ENCODE data around the gene RTEL1.

Gene RTEL1

DNA sequence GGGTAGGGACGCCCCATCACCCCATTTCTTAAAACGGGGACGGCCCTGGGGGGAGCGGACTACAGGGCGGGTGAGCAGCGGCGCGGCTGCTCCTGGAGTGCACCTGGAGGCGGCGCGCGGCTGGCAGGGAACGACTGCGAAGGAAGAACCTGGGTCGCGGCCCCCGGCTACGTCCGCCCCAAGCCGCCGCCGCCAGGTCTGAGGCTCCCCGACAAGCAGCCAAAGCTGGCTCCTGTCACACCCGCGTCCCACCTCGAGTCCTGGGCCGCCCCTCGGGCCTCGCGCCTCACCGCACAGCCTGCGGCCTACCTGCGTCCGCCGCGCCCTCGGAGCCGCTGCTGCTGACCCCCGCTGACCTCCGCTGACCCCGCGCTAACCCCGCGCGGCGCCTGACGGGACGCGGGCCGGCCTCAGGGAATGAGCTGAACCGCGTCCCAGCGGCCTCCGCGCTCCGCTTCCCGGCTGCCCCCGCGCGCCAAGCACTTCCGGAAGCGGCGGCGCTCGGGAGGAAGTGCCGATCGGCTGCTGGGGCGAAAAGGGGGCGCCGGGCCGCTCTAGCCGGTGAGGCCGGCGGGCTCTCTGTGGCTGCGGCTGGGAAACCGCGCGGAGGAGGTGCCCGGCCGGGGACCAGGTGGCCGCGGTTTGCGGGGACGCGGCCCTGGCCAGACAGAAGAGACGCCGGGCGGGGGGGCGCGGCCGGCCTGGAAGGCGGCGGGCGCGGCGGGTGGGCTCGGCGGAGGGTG is 49.6 kb downstream of the RTEL1 start, which contains the start of the genes ARFRP1 and ZGPAT:
ARFRP1 (minus strand) TSS at position 419 of the 743 bp plus-strand sequence. CDS start 885 bp downstream, outside the sequence.
ZGPAT (plus strand) TSS at position 482 of the 743 bp plus-strand sequence. CDS start 542 bp downstream, outside the sequence.
- DNase-seq (ENCODE audit: low read depth, low spot score): no peak
- CTCF ChIA-PET: interaction anchor here (1.0 to 1.5 kb wide), 6 partner anchors 9 to 272 kb away, joined by 3 to 6 read pairs (median 3); partner anchors contain the start of genes PTK6 and SAMD10

DNA sequence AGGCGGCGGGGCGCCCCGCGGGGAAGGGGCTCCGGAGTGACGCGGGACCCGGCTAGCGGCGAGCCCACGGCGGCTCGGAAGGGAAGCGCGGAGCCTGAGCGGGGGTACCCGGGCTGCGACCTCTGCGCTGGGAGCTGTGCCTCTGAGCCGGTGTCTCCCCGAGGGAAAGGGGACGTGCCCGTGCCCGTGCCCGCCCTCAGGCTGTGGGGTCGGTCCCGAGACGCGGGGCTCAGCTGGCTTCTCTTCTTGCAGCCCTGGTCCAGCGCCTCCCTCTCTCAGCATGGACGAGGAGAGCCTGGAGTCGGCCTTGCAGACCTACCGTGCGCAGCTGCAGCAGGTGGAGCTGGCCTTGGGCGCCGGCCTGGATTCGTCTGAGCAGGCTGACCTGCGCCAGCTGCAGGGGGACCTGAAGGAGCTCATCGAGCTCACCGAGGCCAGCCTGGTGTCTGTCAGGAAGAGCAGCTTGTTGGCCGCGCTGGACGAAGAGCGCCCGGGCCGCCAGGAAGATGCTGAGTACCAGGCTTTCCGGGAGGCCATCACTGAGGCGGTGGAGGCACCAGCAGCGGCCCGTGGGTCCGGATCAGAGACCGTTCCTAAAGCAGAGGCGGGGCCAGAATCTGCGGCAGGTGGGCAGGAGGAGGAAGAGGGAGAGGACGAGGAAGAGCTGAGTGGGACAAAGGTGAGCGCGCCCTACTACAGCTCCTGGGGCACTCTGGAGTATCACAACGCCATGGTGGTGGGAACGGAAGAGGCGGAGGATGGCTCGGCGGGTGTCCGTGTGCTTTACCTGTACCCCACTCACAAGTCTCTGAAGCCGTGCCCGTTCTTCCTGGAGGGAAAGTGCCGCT is 50.4 kb downstream of the RTEL1 start:
- ChIA-PET POLR2A (interaction anchor here (0.6 to 1.6 kb wide), 9 partner anchors 10 to 187 kb away, joined by 3 to 10 read pairs (median 4); partner anchors contain the start of genes GMEB2, LIME1 and TPD52L2), CTCF (interaction anchor here (1.0 to 1.2 kb wide), 4 partner anchors 9 to 265 kb away, joined by 3 to 6 read pairs (median 3); partner anchors contain the start of gene PTK6)
- DNase-seq (ENCODE audit: low read depth, low spot score): no peak
- H3K4me3 ChIP-seq (ENCODE audit: low read depth, low read length): peak overlapping the region; percentile 77
- TF ChIP-seq, protein P1, sequence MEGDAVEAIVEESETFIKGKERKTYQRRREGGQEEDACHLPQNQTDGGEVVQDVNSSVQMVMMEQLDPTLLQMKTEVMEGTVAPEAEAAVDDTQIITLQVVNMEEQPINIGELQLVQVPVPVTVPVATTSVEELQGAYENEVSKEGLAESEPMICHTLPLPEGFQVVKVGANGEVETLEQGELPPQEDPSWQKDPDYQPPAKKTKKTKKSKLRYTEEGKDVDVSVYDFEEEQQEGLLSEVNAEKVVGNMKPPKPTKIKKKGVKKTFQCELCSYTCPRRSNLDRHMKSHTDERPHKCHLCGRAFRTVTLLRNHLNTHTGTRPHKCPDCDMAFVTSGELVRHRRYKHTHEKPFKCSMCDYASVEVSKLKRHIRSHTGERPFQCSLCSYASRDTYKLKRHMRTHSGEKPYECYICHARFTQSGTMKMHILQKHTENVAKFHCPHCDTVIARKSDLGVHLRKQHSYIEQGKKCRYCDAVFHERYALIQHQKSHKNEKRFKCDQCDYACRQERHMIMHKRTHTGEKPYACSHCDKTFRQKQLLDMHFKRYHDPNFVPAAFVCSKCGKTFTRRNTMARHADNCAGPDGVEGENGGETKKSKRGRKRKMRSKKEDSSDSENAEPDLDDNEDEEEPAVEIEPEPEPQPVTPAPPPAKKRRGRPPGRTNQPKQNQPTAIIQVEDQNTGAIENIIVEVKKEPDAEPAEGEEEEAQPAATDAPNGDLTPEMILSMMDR (IDR thresholded peaks at IDR 0.05; ENCODE audit: insufficient read depth, low read length, missing control alignments): no peak

More for the DNA sequence above, 49.6 kb downstream of the RTEL1 start, which contains the start of the genes ARFRP1 and ZGPAT:
- TF ChIP-seq, protein P1 (IDR thresholded peaks at IDR 0.05; ENCODE audit: insufficient read depth, low read length, missing control alignments): no peak
- POLR2A ChIA-PET: interaction anchor here (0.6 to 1.6 kb wide), 10 partner anchors 9 to 186 kb away, joined by 3 to 10 read pairs (median 4); partner anchors contain the start of genes GMEB2, LIME1 and TPD52L2
- peak within 1 kb of the TSS; percentile 77 for H3K4me3 ChIP-seq (ENCODE audit: low read depth, low read length)

DNA sequence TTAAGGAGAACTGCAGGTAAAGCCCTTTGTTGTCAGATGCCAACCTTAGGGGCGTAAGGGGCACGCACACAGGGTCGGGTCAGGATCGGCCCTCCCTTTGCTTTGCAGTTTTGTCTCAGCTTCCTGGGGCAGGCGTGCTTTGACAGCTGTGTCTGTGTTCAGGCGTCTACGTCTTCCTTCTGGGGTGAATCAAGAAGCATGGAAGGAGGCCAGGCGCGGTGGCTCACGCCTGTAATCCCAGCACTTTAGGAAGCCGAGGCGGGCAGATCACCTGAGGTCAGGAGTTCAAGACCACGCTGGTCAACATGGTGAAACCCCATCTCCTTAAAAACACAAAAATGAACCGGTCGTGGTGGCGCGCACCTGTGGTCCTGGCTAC is 51.0 kb downstream of the RTEL1 start:
- CTCF ChIA-PET: interaction anchor here (1.2 kb wide), 1 partner anchor 8 kb away, joined by 3 read pairs; no protein-coding TSS in a partner anchor
- POLR2A ChIA-PET: no interaction called here
- peak overlapping the region; percentile 77 for H3K4me3 ChIP-seq (ENCODE audit: low read depth, low read length)
- TF ChIP-seq, protein P1 (IDR thresholded peaks at IDR 0.05; ENCODE audit: insufficient read depth, low read length, missing control alignments): no peak
- no peak for DNase-seq (ENCODE audit: low read depth, low spot score)

DNA sequence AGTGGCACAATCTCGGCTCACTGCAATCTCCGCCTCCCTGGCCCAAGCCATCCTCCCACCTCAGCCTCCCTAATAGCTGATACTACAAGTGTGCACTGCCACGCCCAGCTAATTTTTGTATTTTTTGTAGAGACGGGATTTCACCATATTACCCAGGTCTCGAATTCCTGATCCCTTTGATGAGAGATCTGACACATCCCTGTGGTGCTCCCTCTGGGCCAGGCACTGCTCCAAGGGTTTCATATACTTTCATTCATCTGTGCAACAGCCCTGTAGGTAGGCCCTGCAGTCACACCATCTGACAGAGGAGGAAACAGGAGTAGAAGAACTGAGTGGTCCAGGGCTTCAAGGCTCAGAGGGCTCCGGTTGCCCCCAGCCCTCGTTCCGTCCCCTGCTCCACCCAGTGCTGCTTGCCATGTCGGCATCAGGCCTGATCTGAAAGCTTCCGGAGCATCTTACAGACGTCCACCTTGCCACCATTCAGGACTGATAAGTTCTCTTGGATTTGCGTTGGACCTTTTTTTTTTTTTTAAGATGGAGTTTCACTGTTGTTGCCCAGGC is 53.1 kb downstream of the RTEL1 start:
- CTCF ChIA-PET: interaction anchor here (0.8 to 1.5 kb wide), 2 partner anchors 8 to 30 kb away, joined by 4 read pairs; no protein-coding TSS in a partner anchor
- no peak overlapping the region for H3K4me3 ChIP-seq (ENCODE audit: low read depth, low read length)
- no peak for DNase-seq (ENCODE audit: low read depth, low spot score)
- POLR2A ChIA-PET: no interaction called here
- TF ChIP-seq, protein P1 (IDR thresholded peaks at IDR 0.05; ENCODE audit: insufficient read depth, low read length, missing control alignments): no peak

DNA sequence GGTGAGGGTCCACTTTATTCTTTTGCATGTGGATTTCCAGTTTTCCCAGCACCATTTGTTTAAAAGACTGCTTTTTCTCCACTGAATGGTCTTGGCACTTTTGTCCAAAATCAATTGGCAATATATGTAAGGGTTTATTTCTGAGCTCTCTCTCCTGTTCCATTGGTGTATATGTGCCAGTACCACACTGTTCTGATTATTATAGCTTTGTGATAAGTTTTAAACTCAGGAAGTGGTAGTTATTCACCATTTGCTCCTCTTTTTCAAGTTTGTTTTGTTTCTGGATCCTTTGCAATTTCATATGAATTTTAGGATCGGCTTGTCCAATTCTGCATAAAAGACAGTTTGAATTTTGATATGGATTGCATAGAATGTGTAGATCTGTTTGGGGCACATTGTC is 54.1 kb downstream of the RTEL1 start:
- TF ChIP-seq, protein P1 (IDR thresholded peaks at IDR 0.05; ENCODE audit: insufficient read depth, low read length, missing control alignments): no peak
- no peak for DNase-seq (ENCODE audit: low read depth, low spot score)
- H3K4me3 ChIP-seq (ENCODE audit: low read depth, low read length): no peak overlapping the region
- ChIA-PET POLR2A (no interaction called here), CTCF (interaction anchor here (1.5 kb wide), 1 partner anchor 29 kb away, joined by 4 read pairs; no protein-coding TSS in a partner anchor)

All from AG04449 (cell line).